ENCODE results near the gene FZD4.

GRCh38 chr11:86938900-86939880 is 16.0 kb downstream of the FZD4 start:
- TF ChIP-seq, protein P1, sequence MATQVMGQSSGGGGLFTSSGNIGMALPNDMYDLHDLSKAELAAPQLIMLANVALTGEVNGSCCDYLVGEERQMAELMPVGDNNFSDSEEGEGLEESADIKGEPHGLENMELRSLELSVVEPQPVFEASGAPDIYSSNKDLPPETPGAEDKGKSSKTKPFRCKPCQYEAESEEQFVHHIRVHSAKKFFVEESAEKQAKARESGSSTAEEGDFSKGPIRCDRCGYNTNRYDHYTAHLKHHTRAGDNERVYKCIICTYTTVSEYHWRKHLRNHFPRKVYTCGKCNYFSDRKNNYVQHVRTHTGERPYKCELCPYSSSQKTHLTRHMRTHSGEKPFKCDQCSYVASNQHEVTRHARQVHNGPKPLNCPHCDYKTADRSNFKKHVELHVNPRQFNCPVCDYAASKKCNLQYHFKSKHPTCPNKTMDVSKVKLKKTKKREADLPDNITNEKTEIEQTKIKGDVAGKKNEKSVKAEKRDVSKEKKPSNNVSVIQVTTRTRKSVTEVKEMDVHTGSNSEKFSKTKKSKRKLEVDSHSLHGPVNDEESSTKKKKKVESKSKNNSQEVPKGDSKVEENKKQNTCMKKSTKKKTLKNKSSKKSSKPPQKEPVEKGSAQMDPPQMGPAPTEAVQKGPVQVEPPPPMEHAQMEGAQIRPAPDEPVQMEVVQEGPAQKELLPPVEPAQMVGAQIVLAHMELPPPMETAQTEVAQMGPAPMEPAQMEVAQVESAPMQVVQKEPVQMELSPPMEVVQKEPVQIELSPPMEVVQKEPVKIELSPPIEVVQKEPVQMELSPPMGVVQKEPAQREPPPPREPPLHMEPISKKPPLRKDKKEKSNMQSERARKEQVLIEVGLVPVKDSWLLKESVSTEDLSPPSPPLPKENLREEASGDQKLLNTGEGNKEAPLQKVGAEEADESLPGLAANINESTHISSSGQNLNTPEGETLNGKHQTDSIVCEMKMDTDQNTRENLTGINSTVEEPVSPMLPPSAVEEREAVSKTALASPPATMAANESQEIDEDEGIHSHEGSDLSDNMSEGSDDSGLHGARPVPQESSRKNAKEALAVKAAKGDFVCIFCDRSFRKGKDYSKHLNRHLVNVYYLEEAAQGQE (IDR thresholded peaks at IDR 0.05; ENCODE audit: insufficient read depth in 1 of 2, low read depth in 2 of 2, low read length in 2 of 2) = no peak
- no peak for TF ChIP-seq POLR2AphosphoS5 (IDR thresholded peaks at IDR 0.05; ENCODE audit: low read depth, low read length)
- no peak for TF ChIP-seq TAF1 (IDR thresholded peaks at IDR 0.05; ENCODE audit: borderline replicate concordance, insufficient read depth, low read length)
